ENCODE measurements around the gene KBTBD4.

The KBTBD4 gene

GRCh38 chr11:47572715-47573255, 6.0 kb downstream of the KBTBD4 start:
- TF ChIP-seq, protein P1, sequence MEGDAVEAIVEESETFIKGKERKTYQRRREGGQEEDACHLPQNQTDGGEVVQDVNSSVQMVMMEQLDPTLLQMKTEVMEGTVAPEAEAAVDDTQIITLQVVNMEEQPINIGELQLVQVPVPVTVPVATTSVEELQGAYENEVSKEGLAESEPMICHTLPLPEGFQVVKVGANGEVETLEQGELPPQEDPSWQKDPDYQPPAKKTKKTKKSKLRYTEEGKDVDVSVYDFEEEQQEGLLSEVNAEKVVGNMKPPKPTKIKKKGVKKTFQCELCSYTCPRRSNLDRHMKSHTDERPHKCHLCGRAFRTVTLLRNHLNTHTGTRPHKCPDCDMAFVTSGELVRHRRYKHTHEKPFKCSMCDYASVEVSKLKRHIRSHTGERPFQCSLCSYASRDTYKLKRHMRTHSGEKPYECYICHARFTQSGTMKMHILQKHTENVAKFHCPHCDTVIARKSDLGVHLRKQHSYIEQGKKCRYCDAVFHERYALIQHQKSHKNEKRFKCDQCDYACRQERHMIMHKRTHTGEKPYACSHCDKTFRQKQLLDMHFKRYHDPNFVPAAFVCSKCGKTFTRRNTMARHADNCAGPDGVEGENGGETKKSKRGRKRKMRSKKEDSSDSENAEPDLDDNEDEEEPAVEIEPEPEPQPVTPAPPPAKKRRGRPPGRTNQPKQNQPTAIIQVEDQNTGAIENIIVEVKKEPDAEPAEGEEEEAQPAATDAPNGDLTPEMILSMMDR (IDR thresholded peaks at IDR 0.05; ENCODE audit: low read depth, low read length, missing control alignments) = no peak
- H3K4me3 ChIP-seq (ENCODE audit: low read depth, low read length) = no peak overlapping the region
- DNase-seq (ENCODE audit: low read depth) = no peak
- in situ Hi-C loops (cut with HindIII; ENCODE audit: low sequenced_read_pairs) = no loop called here

DNA sequence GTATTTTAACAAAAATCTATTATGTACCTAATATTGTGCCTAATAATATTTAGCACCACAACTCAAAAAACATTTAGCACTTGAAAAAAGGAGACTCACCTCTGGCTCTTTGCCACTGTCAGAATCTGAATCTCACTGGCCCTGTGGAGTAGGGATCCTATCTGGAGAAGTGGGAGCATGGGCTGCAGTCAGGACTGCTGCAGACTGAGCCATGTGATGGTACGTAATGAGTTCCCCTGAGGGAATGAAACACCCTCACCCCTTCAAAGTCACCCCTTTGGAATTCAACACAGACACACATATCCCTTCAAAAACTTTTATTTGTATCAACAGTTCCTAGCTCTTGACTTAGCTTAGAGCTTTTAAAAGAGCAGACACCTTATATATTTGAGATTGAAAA, 6.9 kb downstream of the KBTBD4 start:
- H3K4me3 ChIP-seq (ENCODE audit: low read depth, low read length) = no peak overlapping the region
- TF ChIP-seq, protein P1 (IDR thresholded peaks at IDR 0.05; ENCODE audit: low read depth, low read length, missing control alignments) = no peak
- DNase-seq (ENCODE audit: low read depth) = no peak
- in situ Hi-C loops (cut with HindIII; ENCODE audit: low sequenced_read_pairs) = no loop called here

- no peak overlapping the region for H3K4me3 ChIP-seq (ENCODE audit: low read depth, low read length)
- in situ Hi-C loops (cut with HindIII; ENCODE audit: low sequenced_read_pairs) = no loop called here
- no peak for DNase-seq (ENCODE audit: low read depth)
- TF ChIP-seq, protein P1 (IDR thresholded peaks at IDR 0.05; ENCODE audit: low read depth, low read length, missing control alignments) = no peak
Observed at GRCh38 chr11:47571357-47571729, 7.4 kb downstream of the KBTBD4 start.

DNA sequence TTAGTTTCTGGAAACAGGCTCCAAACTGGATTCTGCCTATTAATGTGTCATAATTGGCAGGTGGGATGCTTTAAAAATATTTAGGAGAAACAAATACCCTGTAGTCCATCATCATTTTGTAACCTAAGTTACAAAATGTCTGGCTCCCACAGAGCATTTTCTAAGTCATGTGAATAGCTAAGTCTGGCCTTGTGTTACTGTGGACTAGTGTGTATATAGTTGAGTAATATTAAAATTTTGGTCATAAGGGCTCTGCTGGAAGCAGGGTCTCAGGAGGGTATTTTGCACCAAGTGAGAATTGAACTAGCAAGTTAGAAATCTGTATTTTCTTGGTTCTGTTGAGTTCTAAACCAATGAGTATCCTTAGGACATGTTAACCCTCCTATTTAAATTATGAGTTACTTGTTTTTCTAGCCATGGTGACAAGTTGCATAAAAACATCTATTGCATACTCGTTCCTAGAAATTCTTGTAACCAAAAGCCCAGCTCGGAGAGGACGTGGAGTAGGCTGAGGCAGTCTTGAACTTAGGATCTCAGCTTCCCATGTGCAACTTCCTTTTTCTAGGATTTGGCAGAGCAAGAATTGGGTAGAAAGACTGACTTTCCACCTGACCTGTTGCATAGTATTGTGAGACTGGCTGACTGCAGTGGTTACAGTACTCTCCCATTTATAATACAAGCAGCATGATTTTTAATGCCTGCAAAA, 8.0 kb downstream of the KBTBD4 start:
- H3K4me3 ChIP-seq (ENCODE audit: low read depth, low read length) = no peak overlapping the region
- in situ Hi-C loops (cut with HindIII; ENCODE audit: low sequenced_read_pairs) = no loop called here
- DNase-seq (ENCODE audit: low read depth) = no peak
- TF ChIP-seq, protein P1 (IDR thresholded peaks at IDR 0.05; ENCODE audit: low read depth, low read length, missing control alignments) = no peak

DNA sequence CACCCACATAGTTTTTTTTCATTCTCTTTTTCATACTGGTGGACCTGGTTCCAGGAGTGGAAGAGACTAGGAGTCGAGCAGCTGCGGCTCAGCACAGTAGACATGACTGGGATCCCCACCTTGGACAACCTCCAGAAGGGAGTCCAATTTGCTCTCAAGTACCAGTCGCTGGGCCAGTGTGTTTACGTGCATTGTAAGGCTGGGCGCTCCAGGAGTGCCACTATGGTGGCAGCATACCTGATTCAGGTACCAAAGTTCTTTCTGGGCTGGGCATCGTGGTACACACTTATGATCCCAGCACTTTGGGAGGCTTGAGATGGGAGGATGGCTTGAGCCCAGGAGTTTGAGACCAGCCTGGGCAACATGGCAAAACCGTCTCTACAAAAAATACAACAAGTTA, 9.1 kb downstream of the KBTBD4 start:
- in situ Hi-C loops (cut with HindIII; ENCODE audit: low sequenced_read_pairs) = no loop called here
- no peak overlapping the region for H3K4me3 ChIP-seq (ENCODE audit: low read depth, low read length)
- no peak for DNase-seq (ENCODE audit: low read depth)
- TF ChIP-seq, protein P1 (IDR thresholded peaks at IDR 0.05; ENCODE audit: low read depth, low read length, missing control alignments) = no peak

- TF ChIP-seq, protein P1 (IDR thresholded peaks at IDR 0.05; ENCODE audit: low read depth, low read length, missing control alignments) = no peak
- no peak for DNase-seq (ENCODE audit: low read depth)
- in situ Hi-C loops (cut with HindIII; ENCODE audit: low sequenced_read_pairs) = no loop called here
- peak overlapping the region; percentile 84 for H3K4me3 ChIP-seq (ENCODE audit: low read depth, low read length)
Observed at GRCh38 chr11:47566149-47566698, 12.5 kb downstream of the KBTBD4 start.

All from astrocyte of the cerebellum (primary cell).